Stimulated activated CD4-positive, alpha-beta T cell treated with anti-CD3 and anti-CD28 coated beads, Interleukin-1b, Interleukin-23, amount 100 ng/mL, for 1 hour (primary cell): ENCODE measurements around the gene KCNQ4.

Source experiments
- DNase-seq, 2 donors: peaks; one replicate each; pipeline ENCODE4 v3.0.0-alpha.2; 2020; ENCODE audit warnings: low read depth in 2 of 2

KCNQ4 gene

DNA sequence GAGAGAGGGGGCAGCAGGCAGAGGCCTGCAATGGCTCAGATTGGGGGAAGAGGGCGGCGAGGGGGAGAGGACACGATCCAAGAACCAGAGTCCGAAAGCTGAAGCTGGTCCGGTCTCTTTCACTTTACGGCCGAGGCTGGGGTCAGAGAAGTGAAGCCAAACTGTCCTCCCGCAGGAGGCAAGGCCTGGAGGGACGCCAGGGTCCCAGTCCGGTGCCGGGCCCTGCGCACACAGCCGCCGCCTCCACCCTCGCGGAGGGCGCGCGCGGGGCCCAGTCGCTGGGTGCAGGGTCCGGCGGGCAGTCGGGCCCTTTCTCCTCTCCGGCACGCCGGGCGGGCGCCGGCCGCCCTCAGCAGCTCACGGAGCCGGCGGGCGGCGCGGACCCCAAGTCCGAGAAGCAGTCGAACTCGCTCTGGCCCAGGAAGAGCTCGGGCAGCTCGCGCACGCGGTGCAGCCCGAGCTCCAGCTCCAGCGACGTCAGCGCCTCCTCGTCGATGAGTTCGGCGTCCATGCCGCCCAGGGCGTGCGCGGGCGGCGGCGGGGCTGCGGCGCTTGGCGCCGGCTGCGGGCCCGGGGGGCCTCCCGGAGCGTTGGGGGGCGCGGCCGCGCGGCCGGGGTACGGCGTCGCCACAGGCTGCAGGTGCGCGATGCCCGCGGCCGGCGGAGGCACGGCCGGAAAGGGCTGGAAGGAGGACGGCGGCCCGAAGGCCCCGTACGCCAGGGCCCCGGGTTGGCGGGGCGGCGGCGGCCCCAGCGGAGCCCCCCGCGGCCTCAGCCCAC lies 77.8 kb downstream of the KCNQ4 start:
- DNase-seq = no peak

- peak; percentile 94 to 95 for DNase-seq
Measured at GRCh38 chr1:40862008-40862863, 78.6 kb downstream of the KCNQ4 start, which contains the start of gene CITED4. CITED4 (minus strand) TSS chr1:40862363; CDS start chr1:40862127, 236 bp downstream.

DNA sequence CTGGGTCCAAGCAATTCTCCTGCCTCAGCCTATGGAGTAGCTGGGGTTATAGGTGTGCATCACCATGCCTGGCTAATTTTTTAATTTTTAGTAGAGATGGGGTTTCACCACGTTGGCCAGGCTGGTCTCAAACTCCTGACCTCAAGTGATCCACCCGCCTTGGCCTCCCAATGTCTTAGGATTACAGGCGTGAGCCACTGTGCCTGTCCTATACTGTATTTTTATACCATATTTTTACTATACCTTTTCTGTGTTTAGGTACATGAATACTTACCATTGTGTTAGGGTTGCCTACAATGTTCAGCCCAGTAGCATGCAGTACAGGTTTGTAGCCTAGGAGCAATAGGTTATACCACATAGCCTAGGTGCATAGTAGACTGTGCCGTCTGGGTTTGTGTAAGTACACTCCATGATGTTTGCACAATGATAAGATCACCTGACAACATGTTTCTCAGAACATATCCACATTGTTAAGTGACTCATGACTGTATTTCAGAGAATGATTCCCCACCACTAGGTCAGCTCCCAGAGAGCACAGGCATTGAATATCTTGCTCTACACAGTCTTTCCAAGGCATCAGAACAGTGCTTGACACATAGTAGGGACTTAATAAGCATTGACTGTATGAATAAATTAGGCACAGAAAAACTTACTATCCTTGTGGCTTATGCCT lies 84.6 kb downstream of the KCNQ4 start:
- DNase-seq = no peak

DNA sequence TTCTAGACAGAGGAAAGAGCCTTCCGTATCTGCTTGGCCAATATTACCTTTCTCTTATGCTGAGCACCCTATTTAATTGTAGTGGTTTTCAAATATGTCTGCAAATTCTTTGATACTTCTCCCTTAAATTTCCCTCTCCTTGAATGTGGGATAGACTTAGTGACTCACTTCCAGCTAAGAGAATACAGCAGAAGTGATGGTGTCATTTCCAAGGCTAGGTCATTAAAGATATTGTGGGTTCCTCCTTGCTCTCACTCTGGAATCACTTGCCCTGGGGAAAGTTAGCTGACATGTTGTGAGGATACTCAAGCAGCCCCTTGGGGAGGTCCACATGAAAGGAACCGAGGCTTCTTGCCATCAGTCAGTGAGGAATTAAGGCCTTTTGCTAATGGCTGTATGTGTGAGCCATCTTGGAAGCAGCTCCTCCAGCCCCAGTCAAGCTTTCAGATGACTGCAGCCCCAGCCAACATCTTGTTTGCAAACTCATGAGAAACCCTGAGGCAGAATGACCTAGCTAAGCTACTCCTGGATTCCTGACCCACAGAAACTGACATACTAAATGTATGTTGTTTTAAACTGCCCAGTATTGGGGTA lies 86.6 kb downstream of the KCNQ4 start:
- no peak for DNase-seq

GRCh38 chr1:40872276-40872675 lies 88.7 kb downstream of the KCNQ4 start:
- DNase-seq = no peak

DNA sequence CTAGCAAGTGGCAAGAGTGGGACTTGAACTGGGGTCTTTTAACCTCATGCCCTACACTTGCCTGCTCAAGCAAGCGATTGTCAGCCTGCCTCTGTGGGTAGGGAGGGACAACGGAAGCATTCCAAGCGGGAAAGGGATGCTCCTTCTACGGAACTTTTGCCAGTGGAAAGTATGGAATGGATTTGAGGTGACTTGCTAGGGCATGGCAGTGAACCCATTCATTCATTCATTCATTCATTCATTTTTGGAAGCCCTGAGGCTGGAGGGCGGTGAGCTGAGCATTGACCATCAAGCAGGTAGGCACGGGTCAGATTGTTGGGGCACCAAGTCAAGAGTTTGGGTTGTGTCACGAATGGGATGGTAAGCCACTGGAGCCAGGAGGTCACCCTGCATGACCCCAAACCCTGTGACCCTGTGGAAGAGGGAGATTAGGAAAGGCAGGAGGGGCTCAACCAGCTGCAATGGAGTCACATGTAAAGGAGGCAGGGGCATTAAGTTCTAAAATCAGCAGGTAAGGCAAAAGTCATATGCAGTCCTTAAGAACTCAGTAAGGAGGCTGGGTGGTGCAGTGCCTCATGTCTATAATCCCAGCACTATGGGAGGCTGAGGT lies 90.4 kb downstream of the KCNQ4 start:
- DNase-seq = no peak

DNA sequence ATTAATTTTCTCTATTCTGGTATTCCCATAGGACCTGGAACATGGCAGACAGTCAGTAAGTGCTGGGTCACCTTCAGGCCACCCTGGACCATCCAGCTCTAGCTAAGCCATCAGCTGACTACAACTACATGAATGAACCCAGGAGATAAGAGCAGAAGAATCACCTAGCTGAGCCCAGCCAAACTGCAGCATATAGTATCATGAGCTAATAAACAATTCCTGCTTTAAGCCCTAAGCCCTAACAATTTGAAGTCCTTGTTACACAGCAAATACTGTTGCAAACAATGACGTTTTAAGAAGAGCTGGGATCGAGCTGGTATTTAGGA lies 92.8 kb downstream of the KCNQ4 start:
- DNase-seq = no peak

GRCh38 chr1:40876891-40877290 lies 93.3 kb downstream of the KCNQ4 start:
- DNase-seq = no peak

- DNase-seq = no peak
Measured at GRCh38 chr1:40877698-40878097, 94.1 kb downstream of the KCNQ4 start.

GRCh38 chr1:40878906-40879305 lies 95.3 kb downstream of the KCNQ4 start:
- no peak for DNase-seq

GRCh38 chr1:40879482-40880175 lies 96.0 kb downstream of the KCNQ4 start:
- no peak for DNase-seq

GRCh38 chr1:40880813-40881549 lies 97.4 kb downstream of the KCNQ4 start:
- DNase-seq = no peak

- no peak for DNase-seq
Measured at GRCh38 chr1:40884055-40884795, 100.6 kb downstream of the KCNQ4 start.

DNA sequence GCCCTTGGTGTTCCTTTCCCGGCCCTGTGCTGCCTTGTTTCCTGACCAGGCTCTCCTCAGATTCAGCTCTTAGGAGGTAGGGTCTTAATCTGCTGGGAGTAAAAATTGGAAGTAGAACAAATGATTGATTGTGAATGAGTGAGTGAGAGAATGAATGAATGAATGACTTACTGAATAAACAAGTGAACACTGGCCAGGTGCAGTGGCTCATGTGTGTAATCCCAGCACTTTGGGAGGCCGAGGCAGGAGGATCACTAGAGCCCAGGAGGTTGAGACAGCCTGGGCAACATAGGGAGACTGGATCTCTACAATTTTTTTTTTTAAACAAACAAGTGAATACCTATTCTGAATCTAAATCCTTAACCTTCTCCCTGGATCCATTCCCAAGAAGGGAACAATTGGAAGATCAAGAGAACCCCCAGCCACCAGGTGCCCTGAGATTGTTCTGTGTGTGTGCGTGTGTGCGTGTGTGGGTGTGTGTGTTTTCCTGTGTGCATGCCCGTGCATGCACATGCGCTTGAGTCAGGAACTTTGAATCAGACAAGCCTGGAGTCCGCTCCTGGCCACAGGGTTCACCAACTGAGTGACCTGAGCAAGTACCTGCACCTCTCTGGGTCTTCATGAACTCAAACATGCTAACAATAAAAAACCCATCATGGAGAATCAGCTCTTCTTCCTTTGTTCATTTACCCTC lies 102.9 kb downstream of the KCNQ4 start:
- DNase-seq = no peak

DNA sequence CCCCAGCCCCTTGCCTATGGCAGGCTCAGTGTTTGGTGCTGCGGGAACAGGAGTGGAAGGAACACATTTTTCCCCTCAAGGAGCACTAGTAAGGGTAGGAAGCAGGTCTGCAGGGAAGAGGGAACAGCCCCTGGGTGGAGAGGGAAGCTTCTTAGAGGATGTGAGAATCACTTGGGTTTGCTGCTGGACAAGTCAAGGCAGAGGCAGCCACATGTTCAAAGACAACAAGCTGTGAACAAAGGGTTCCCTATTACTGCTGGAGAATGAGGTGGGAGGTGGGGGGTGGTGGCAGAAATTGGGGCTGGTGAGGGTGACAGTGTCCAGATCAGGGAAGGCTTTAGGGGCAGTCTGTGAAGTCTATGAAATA lies 103.4 kb downstream of the KCNQ4 start:
- no peak for DNase-seq

DNA sequence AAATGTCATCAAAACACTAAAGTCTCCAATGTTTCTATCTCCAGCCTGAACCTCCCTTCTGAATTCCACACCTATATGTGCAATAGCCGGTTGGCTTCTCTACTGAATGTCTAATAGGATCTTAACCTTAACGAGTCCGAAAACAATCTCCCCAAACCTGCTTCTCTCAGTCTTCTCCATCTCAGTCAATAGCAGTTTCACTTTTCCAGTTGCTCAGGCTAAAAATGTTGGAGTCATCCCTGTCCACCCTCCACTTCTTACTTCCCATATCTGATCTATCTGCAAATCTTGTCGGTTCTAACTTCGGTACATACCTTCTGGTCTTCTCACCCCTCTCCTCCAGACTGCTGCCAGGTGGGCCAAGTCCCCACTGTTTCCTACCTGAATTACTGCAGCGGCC lies 104.1 kb downstream of the KCNQ4 start:
- no peak for DNase-seq
